GM23338 (cell line): ENCODE results near the gene ZNF236.
A peak's percentile ranks its signal among the peaks of the same experiment; 100 is the strongest.

ENCODE experiments used
- CREB1 ChIP-seq: fragments of 250-450 bp; sonication (Bioruptor Pico); IDR thresholded peaks from 2 replicates; pipeline ENCODE4 v1.5.0; 2020; ENCODE audit warnings: low read depth, mild to moderate bottlenecking, moderate library complexity
- CTCF ChIP-seq, 2 experiments: fragments of 200-600 bp in 1 of 2; sonication (generic) in 1 of 2; conservative IDR thresholded peaks; 2 replicates each; pipeline versions ENCODE4 v1.5.1 to v1.6.1; 2016 to 2017; ENCODE audit warnings: antibody characterized with exemption in 2 of 2, low read depth in 2 of 2, mild to moderate bottlenecking in 2 of 2, moderate library complexity in 1 of 2
- EZH2 ChIP-seq: fragments of 200-600 bp; sonication (generic); IDR thresholded peaks from one replicate; pipeline ENCODE4 v1.8.0; 2017; ENCODE audit warnings: antibody characterized with exemption, mild to moderate bottlenecking, low read depth; ENCODE audit not compliant: unreplicated experiment
- EZH2phosphoT487 ChIP-seq: fragments of 200-600 bp; sonication (generic); IDR thresholded peaks from one replicate; pipeline ENCODE4 v1.8.1; 2018; ENCODE audit warnings: antibody characterized with exemption; ENCODE audit not compliant: unreplicated experiment
- JUNB ChIP-seq: IDR thresholded peaks from one replicate; pipeline ENCODE4 v1.6.1; 2016; ENCODE audit warnings: antibody characterized with exemption; ENCODE audit not compliant: unreplicated experiment
- POLR2AphosphoS5 ChIP-seq: IDR thresholded peaks from 2 replicates; pipeline ENCODE4 v1.6.1; 2016; ENCODE audit warnings: antibody characterized with exemption, low read depth
- REST ChIP-seq: IDR thresholded peaks from one replicate; pipeline ENCODE4 v1.6.1; 2018; ENCODE audit warnings: antibody characterized with exemption; ENCODE audit not compliant: unreplicated experiment
- STAT1 ChIP-seq: IDR thresholded peaks from one replicate; pipeline ENCODE4 v1.6.1; 2016; ENCODE audit warnings: antibody characterized with exemption; ENCODE audit not compliant: unreplicated experiment

GRCh38 chr18:76960528-76961035 lies 138.2 kb downstream of the ZNF236 start:
- TF ChIP-seq CTCF (conservative IDR thresholded peaks at IDR 0.05; ENCODE audit: low read depth in 2 of 2), result peak; percentile 38 to 77
- no peak for TF ChIP-seq EZH2phosphoT487
- no peak for TF ChIP-seq EZH2
- no peak for TF ChIP-seq POLR2AphosphoS5
- no peak for TF ChIP-seq JUNB
- TF ChIP-seq STAT1, result no peak
- no peak for TF ChIP-seq REST
- TF ChIP-seq CREB1 (CRISPR knock-in tag), result no peak
